Activated T-cell treated with anti-CD3 and anti-CD28 coated beads, Interleukin-2, amount 50 U/mL, for 24 hours (primary cell): Measurements from ENCODE around the gene LIPH.
"Not testable (repeated sequence)": the region's sequence is repeated elsewhere in the genome, so short reads cannot be mapped to it uniquely, and the experiment has no call there.

Experiments used
- DNase-seq: peaks from one replicate; pipeline ENCODE4 v3.0.0-alpha.2; 2020
- H3K27ac Mint-ChIP-seq: 2 replicates; pipeline ENCODE4 v1.8.0; 2020; ENCODE audit warnings: mild to moderate bottlenecking, mixed read lengths
- H3K27me3 Mint-ChIP-seq: 2 replicates; pipeline ENCODE4 v1.8.0; 2020; ENCODE audit warnings: mixed read lengths
- H3K36me3 Mint-ChIP-seq: 2 replicates; pipeline ENCODE4 v1.8.0; 2020; ENCODE audit warnings: low read depth, mixed read lengths
- H3K4me1 Mint-ChIP-seq: 2 replicates; pipeline ENCODE4 v1.8.0; 2020; ENCODE audit warnings: low read depth, mixed read lengths
- H3K4me3 Mint-ChIP-seq: 2 replicates; pipeline ENCODE4 v1.8.0; 2020; ENCODE audit warnings: mild to moderate bottlenecking, moderate library complexity, mixed read lengths
- H3K9me3 Mint-ChIP-seq: 2 replicates; pipeline ENCODE4 v1.8.0; 2020; ENCODE audit warnings: mixed read lengths

Gene LIPH

DNA sequence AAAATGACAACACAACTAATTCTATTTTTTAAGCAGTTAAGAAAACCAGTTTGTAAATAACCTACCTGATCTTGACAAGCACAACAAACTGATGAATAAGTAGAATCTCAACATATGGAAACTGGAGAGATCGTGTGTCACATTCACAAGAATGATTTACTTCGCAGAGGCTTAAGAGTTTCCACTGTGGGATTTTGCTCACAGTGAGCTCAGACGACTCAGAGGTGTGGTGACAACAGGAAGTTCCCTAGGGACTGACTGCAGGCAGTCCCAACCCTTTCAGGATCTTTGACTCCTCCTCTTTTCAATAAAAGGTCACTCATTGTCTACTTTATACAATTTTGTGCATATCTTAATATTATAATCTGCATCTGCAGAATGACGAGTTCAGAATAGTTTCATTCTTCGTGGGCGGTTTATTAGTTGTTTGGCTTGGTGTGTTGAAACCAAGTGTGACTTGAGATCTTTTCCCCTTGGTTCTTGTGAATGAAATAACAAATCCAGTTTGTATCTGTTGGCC, at the start of gene LIPH:
LIPH (minus strand) TSS at position 231 of the 520 bp plus-strand sequence; CDS start at position 114, 117 bp downstream.
- Mint-ChIP-seq H3K9me3 (no peaks in the 10 kb centered on the region), H3K4me1 (peaks cover 13% of the 10 kb centered on the region)

DNA sequence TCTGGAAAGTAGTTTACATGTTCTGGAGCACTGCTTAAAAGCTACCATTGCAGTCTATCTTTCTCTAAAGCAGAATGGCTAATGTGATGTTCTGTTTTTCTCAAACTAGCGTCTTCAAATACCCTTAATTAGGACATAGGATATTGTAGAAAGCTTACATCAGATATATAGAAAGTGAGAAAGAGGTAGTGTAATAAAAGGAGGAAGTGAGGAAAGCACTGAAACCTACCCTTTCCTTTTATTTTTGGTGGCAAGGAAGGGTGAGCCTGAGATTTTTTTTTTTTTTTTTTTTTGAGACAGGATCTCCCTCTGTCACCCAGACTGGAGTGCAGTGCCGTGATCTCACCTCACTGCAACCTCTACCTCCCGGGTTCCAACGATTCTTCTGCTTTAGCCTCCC, 43.1 kb upstream of the LIPH start:
- Mint-ChIP-seq H3K27ac (no peak overlapping the region), H3K27me3 (no peaks in the 10 kb centered on the region), H3K4me1 (peaks cover 8% of the 10 kb centered on the region), H3K9me3 (no peaks in the 10 kb centered on the region), H3K4me3 (no peak overlapping the region), H3K36me3 (peaks cover 72% of the 10 kb centered on the region)
- no peak for DNase-seq

More for the DNA sequence above, at the start of gene LIPH:
- H3K27ac Mint-ChIP-seq, result peak within 1 kb of the TSS; percentile 38
- no peak within 1 kb of the TSS for H3K4me3 Mint-ChIP-seq
- H3K36me3 Mint-ChIP-seq, result no peaks in the 10 kb centered on the region
- DNase-seq, result no peak
- H3K27me3 Mint-ChIP-seq, result no peaks in the 10 kb centered on the region

DNA sequence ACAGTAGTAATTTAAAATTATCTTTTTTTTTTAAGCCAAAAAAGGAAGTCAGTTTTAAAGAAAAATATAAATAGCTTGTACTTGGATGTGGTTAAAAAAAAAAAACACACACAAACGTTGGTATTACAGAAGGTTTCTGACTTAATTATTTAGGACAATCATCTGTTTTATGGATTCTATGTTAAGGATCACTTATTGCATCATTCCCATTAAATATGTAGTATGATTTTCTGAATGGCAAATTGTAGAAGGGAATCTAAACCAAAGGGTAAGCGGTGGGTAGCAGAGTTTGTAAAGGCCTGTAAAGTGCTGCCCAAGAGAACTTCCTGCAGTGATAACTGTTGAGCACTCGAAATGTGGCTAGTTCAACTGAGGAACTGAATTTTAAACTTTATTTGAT, 41.7 kb upstream of the LIPH start:
- Mint-ChIP-seq H3K36me3 (peaks cover 63% of the 10 kb centered on the region), H3K4me3 (no peak overlapping the region), H3K9me3 (no peaks in the 10 kb centered on the region), H3K4me1 (peaks cover 11% of the 10 kb centered on the region), H3K27ac (no peak overlapping the region), H3K27me3 (no peaks in the 10 kb centered on the region)
- DNase-seq, result no peak

DNA sequence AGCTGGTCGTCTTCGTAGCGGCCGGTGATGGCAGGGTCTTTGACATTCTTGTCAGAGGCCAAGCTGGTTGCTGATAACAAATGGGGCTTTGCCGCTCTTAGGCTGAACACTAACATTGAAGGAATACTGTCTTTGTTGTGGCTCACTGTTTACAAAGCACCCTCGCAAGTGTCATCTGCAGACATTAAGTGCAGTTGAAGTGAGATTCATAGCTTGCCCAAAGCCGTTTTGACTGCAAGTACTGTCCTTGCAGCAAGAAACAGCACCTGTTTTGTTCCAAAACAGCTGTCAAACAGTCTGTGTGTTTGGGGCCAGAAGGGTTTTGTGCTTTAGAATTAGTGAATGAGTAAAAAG, 34.3 kb upstream of the LIPH start:
- Mint-ChIP-seq H3K27me3 (no peaks in the 10 kb centered on the region), H3K9me3 (no peaks in the 10 kb centered on the region), H3K36me3 (peaks cover 26% of the 10 kb centered on the region), H3K4me3 (peak overlapping the region; percentile 94), H3K27ac (peak overlapping the region; percentile 96), H3K4me1 (peaks cover 36% of the 10 kb centered on the region)
- no peak for DNase-seq

DNA sequence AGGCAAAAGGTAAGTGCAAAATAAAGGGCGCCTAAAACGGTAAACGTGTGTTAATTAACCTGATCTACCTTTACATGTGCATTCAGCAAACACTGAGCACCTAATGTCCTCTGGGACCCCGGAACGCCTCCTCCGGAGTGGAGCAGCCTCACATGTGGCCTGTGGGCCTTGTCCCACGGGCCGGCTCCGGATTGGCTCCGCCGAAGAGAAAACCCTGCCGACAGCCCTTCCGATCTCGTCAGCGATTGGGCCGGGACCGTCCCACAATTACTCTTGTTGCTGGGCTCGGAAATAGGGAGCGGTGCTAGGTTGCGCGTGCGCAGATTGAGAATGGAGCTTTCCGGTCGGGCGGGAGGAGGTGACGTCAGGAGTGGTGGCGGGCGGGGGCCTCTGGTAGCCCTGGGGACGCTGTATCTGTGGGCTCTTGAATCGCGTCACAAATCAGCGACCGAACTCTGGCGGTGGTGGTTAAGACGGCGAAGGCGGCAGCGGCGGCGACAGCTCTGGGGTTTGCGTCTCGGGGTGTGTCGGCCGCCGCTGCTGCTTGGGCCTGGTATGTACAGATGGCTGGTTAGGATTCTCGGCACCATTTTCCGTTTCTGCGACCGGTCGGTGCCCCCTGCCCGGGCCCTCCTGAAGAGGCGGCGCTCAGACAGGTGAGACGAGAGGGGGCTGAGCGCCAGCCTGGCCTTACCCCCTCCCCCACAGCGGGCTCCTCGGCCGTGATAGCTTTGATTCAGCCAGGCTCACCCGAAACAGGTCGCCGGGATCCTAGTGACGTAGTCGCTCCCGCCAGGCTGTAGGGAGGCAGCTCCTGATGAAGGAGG, 33.7 kb upstream of the LIPH start, which contains the start of gene SENP2:
SENP2 (plus strand) TSS at position 437 of the 827 bp plus-strand sequence; CDS start at position 556, 119 bp downstream.
- H3K27ac Mint-ChIP-seq, result peak within 1 kb of the TSS; percentile 96
- peak within 1 kb of the TSS; percentile 94 for H3K4me3 Mint-ChIP-seq
- peaks cover 36% of the 10 kb centered on the region for H3K4me1 Mint-ChIP-seq

DNA sequence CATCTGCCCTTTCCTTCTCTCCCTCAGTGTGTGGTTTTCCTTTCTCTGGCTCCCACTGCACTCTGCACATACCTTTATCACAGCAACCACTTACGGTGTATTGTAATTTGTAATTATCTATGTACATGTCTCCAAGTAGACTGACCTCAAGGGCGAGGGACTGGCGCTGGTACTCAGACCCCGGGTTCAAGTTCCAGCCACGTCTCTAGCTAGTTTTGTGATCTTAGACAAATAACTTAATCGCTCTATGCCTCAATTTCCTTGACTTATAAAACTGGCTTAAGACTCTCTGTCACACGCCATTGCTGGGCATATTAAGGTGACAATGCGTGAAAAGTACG, 33.1 kb upstream of the LIPH start:
- no peaks in the 10 kb centered on the region for H3K9me3 Mint-ChIP-seq
- H3K36me3 Mint-ChIP-seq, result peaks cover 20% of the 10 kb centered on the region
- peak overlapping the region; percentile 94 for H3K4me3 Mint-ChIP-seq
- H3K27me3 Mint-ChIP-seq, result no peaks in the 10 kb centered on the region
- H3K4me1 Mint-ChIP-seq, result peaks cover 36% of the 10 kb centered on the region
- no peak for DNase-seq
- H3K27ac Mint-ChIP-seq, result peak overlapping the region; percentile 96

More for the DNA sequence above, 33.7 kb upstream of the LIPH start, which contains the start of gene SENP2:
- peaks cover 23% of the 10 kb centered on the region for H3K36me3 Mint-ChIP-seq
- DNase-seq, result peak; percentile 99
- no peaks in the 10 kb centered on the region for H3K9me3 Mint-ChIP-seq
- H3K27me3 Mint-ChIP-seq, result no peaks in the 10 kb centered on the region

DNA sequence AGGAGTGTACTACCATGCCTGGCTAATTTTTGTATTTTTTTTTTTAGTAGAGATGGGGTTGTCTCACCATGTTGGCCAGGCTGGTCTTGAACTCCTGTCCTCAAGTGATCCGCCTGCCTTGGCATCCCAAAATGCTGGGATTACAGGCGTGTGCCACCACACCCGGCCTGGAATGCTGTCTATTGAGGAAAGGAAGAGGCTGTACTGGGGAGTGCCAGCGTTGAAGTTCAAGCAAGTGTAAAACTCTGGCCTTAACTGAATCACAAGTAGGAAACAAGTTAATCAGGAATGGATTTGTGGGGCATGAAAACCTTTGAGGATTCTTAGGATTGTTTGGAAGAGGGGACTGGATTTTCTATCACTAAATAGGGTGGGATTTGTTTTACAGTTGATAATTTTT, 32.3 kb upstream of the LIPH start:
- DNase-seq, result no peak
- Mint-ChIP-seq H3K27me3 (no peaks in the 10 kb centered on the region), H3K9me3 (no peaks in the 10 kb centered on the region), H3K36me3 (peaks cover 19% of the 10 kb centered on the region), H3K4me1 (peaks cover 36% of the 10 kb centered on the region), H3K27ac (no peak overlapping the region), H3K4me3 (peak overlapping the region; percentile 46)

DNA sequence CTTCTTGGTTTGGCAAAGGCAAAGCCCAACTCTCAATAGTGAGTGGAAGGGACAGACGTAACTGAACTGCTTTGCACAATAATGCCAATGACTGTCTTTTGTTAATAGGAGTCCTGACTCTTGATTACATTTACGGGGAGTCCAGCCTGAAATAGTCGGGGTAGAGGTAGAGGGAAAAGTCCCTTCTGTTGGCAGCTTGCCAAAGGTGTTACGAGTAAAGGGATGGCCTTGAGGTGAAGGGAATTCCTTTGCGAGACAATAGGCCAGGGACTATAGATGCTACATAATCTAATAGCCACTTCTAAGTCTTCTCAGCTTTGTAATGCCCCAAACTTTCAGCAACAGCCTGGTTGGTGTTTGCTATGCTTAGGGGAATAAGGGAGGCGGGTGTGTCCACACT, 31.5 kb upstream of the LIPH start:
- DNase-seq, result no peak
- Mint-ChIP-seq H3K4me1 (peaks cover 31% of the 10 kb centered on the region), H3K4me3 (no peak overlapping the region), H3K27ac (no peak overlapping the region), H3K27me3 (no peaks in the 10 kb centered on the region), H3K9me3 (no peaks in the 10 kb centered on the region), H3K36me3 (peaks cover 19% of the 10 kb centered on the region)

DNA sequence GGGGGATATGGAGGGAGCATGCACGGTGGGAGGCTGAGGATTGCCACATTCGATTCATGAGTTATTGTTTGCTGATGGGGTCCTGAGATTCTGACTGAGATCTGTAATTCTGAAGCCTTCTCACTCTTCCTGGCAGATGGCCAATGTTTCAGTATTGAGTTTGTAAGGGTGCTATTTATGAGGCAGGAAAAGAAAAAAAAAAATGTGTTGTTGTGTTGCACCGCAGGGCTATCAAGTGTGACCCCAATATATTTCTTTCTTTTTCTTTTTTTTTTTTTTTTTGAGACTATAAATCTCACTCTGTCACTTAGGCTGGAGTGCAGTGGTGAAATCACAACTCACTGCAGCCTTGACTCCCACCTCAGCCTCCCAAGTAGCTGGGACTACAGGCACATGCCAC, 30.5 kb upstream of the LIPH start:
- peaks cover 23% of the 10 kb centered on the region for H3K4me1 Mint-ChIP-seq
- H3K27ac Mint-ChIP-seq, result no peak overlapping the region
- H3K36me3 Mint-ChIP-seq, result peaks cover 12% of the 10 kb centered on the region
- H3K4me3 Mint-ChIP-seq, result no peak overlapping the region
- DNase-seq, result no peak
- H3K9me3 Mint-ChIP-seq, result no peaks in the 10 kb centered on the region
- no peaks in the 10 kb centered on the region for H3K27me3 Mint-ChIP-seq

DNA sequence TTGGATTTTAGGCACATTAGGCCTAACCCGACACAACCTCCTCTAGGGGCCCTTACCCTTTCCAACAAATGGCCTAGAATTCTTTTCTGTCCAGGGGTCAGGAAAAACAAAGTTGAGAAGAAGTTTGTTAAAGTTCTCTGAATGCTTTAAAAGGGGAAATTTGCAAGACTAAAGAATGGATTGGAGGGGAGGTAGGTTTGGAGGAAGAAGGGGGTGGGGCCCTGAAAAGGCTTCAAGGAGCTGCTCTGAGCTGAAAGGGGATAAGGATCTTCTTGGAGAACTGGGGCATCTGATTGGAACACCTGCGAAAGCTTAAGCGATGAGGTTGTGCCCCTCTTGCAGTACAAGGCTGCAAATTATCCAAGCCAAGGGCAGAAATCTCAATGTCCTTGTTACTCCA, 29.8 kb upstream of the LIPH start:
- no peaks in the 10 kb centered on the region for H3K27me3 Mint-ChIP-seq
- H3K4me1 Mint-ChIP-seq, result peaks cover 22% of the 10 kb centered on the region
- DNase-seq, result no peak
- no peak overlapping the region for H3K27ac Mint-ChIP-seq
- H3K36me3 Mint-ChIP-seq, result peaks cover 12% of the 10 kb centered on the region
- no peak overlapping the region for H3K4me3 Mint-ChIP-seq
- no peaks in the 10 kb centered on the region for H3K9me3 Mint-ChIP-seq

DNA sequence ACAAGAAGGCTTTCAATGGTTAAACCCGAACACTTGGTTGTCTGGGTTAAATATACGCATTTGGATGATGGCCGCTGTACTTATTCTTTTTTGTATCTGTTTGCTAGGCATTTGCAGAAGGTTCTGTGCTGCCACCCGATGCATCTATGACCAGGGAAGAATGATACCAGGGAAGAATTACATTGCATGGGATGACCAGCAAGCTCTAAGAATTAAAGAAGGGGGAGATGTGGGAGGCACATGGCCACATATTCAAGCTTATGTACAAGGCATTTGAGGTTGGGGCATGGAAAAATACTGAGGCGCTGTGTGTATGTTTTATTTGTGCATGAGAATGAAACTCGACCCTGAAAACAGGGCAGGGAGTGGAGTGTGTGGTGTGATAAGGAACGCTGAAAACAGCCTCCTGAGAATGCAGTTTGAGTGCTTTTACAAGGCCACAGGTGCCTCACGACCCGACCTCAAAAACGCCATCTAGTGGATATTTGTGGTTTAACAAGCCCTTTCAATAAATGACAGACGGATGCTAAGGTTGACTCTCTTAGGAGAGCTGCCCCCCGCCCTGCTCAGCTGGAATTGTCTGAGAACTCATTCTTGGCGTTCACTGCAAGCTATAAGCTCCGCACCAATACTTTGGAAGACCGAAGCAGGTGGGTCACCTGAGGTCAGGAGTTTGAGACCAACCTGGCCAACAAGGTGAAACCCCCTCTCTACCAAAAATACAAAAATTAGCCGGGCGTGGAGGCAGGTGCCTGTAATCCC, 22.9 kb upstream of the LIPH start:
- not testable (repeated sequence) for H3K4me3 Mint-ChIP-seq, H3K27ac Mint-ChIP-seq, H3K27me3 Mint-ChIP-seq, H3K36me3 Mint-ChIP-seq, H3K4me1 Mint-ChIP-seq
- peaks cover 14% of the 10 kb centered on the region for H3K9me3 Mint-ChIP-seq
- peak; percentile 46 for DNase-seq

DNA sequence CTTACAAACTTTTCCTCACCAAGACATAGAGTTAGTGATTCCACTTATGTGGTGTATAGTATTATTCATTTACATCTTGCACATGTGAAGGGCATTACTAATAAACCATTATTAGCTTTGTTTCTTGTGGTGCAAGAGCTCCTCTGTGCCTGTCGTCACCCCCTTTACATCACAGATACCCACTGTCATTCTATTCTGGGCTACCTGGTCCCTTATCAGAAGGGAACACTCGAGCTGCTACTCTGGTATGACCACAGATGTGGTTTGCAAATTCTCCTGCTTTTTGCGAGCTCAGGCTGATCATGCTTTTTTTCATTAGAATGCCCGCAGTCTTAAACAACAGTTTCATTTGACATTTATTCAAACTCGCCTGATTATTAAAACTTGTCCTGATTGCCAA, 19.8 kb upstream of the LIPH start:
- H3K27me3 Mint-ChIP-seq, result no peaks in the 10 kb centered on the region
- peaks cover 14% of the 10 kb centered on the region for H3K9me3 Mint-ChIP-seq
- H3K4me3 Mint-ChIP-seq, result no peak overlapping the region
- peaks cover 5% of the 10 kb centered on the region for H3K4me1 Mint-ChIP-seq
- DNase-seq, result no peak
- H3K36me3 Mint-ChIP-seq, result no peaks in the 10 kb centered on the region
- no peak overlapping the region for H3K27ac Mint-ChIP-seq

DNA sequence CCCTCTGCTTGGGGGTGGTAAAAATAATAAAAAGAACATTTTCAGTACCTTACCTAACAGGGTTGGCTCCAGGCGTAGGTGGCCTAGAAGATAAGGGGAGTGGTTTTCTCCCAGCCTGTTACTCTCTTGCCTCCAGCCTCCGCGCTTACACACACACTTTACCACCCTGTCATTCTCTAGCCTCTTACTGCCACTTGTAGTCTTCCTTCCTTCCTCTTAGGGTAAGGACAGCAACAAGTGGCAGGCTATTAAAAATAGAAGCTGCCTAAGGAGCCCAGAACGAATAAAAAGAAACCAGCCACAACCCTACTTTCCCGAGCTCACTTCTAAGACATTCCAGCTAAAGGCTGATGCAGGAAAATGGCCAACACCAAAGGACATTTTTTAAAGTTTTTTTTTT, 9.6 kb upstream of the LIPH start:
- Mint-ChIP-seq H3K4me3 (no peak overlapping the region), H3K36me3 (no peaks in the 10 kb centered on the region), H3K27me3 (peaks cover 14% of the 10 kb centered on the region), H3K27ac (no peak overlapping the region), H3K9me3 (no peaks in the 10 kb centered on the region), H3K4me1 (peaks cover 22% of the 10 kb centered on the region)
- DNase-seq, result no peak

DNA sequence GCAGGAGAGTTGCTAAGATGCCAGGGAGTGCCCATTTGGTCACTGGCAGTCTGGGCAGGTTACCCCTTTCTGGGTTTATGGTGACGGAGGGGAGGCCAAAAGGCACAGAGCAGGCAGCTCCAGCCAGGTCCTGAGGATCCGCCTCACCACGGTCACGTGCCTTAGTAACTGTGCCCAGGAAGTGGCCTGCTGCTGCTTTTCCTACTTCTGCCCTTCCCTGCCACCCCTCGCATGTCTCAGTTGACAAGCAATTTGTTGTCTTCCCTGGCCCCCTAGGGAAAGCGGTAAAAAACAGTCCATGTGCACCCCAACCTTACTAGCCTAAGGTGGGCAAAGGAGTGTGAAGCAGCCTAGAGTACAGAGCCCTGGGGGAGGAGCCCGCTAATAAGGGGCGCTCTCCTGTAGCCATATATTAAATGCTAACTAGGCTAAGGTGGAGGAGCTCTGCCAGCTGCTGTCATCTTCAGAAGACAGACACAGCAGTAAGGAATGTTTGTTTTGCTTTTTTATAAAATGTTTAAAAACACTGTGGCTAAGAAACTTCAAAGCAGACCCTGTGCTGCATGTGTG, 9.1 kb upstream of the LIPH start:
- peak overlapping the region; percentile 20 for H3K27ac Mint-ChIP-seq

More for the DNA sequence above, 9.1 kb upstream of the LIPH start:
- peak; percentile 39 for DNase-seq
- Mint-ChIP-seq H3K4me3 (no peak overlapping the region), H3K36me3 (no peaks in the 10 kb centered on the region), H3K27me3 (peaks cover 14% of the 10 kb centered on the region), H3K4me1 (peaks cover 22% of the 10 kb centered on the region), H3K9me3 (no peaks in the 10 kb centered on the region)
